PC-3 (cell line): ENCODE results near the gene SVIL. TPM values are rescaled to one million over a fixed set of nuclear protein-coding genes. Genes with fewer than 3 reads are reported as not detected.

Source experiments
- ATAC-seq: fragments of 200-7000 bp; cut with Tn5 transposase; 2 replicates; pipeline ENCODE4 v1.9.1; 2020; ENCODE audit warnings: mild to moderate bottlenecking, moderate library complexity
- BruUV-seq: library from RNA; stranded (reverse); fragments of 400-500 nt; replicated peaks from 2 replicates; lab custom pipeline; 2021; lab: Mats Ljungman, UMichigan
- CTCF ChIA-PET: fragments of 300-600 bp; sonication (Branson Sonifier 250); formaldehyde crosslinking; loops from one replicate; lab custom pipeline; 2022; ENCODE audit warnings: antibody characterized with exemption; lab: Charles Lee
- POLR2A ChIA-PET: fragments of 300-600 bp; sonication (Branson Sonifier 250); formaldehyde crosslinking; loops from one replicate; lab custom pipeline; 2022; ENCODE audit warnings: antibody characterized with exemption; ENCODE audit not compliant: unreplicated experiment; lab: Charles Lee
- DNase-seq: peaks from one replicate; pipeline ENCODE4 v3.0.0-alpha.2; 2015
- H2AFZ ChIP-seq: fragments of 300-600 bp; sonication (generic); 2 replicates; pipeline ENCODE4 v1.6.0; 2016; ENCODE audit warnings: antibody characterized with exemption, low read length
- H3F3A ChIP-seq: fragments of 300-600 bp; sonication (generic); one replicate; pipeline ENCODE4 v1.6.0; 2017; ENCODE audit warnings: antibody characterized with exemption, low read length, control low read depth, mild to moderate bottlenecking; ENCODE audit not compliant: unreplicated experiment
- H3K27ac ChIP-seq: fragments of 300-600 bp; sonication (generic); 2 replicates; pipeline ENCODE4 v1.5.1; 2016; ENCODE audit warnings: mild to moderate bottlenecking, low read length
- H3K27me3 ChIP-seq: fragments of 300-600 bp; sonication (generic); 2 replicates; pipeline ENCODE4 v1.6.1; 2016; ENCODE audit warnings: low read length, mixed read lengths
- H3K36me3 ChIP-seq: fragments of 300-600 bp; sonication (generic); 2 replicates; pipeline ENCODE4 v1.6.1; 2016; ENCODE audit warnings: low read depth, mixed run types, low read length, mixed read lengths
- H3K4me1 ChIP-seq: fragments of 300-600 bp; sonication (generic); 2 replicates; pipeline ENCODE4 v1.5.1; 2016; ENCODE audit warnings: low read length; ENCODE audit not compliant: insufficient read depth
- H3K4me2 ChIP-seq: fragments of 300-600 bp; sonication (generic); 2 replicates; pipeline ENCODE4 v1.6.0; 2016; ENCODE audit warnings: low read length
- H3K4me3 ChIP-seq: fragments of 300-600 bp; sonication (generic); 2 replicates; pipeline ENCODE4 v1.5.1; 2016; ENCODE audit warnings: mild to moderate bottlenecking, low read length, mixed read lengths
- H3K79me2 ChIP-seq: fragments of 300-600 bp; sonication (generic); 2 replicates; pipeline ENCODE4 v1.6.1; 2017; ENCODE audit warnings: low read length, mixed read lengths
- H3K9ac ChIP-seq: fragments of 300-600 bp; sonication (generic); 2 replicates; pipeline ENCODE4 v1.6.0; 2016; ENCODE audit warnings: mild to moderate bottlenecking, low read length
- H3K9me2 ChIP-seq: fragments of 300-600 bp; sonication (generic); replicated peaks from 2 replicates; pipeline ENCODE4 v1.6.1; 2016; ENCODE audit warnings: mixed run types, low read length, mixed read lengths
- H3K9me3 ChIP-seq: fragments of 300-600 bp; sonication (generic); 2 replicates; pipeline ENCODE4 v1.6.1; 2016; ENCODE audit warnings: low read length, mixed read lengths
- H4K20me1 ChIP-seq: fragments of 300-600 bp; sonication (generic); 2 replicates; pipeline ENCODE4 v1.6.1; 2016; ENCODE audit warnings: low read length, mixed read lengths
- CTCF ChIP-seq: fragments of 300-600 bp; sonication (generic); conservative IDR thresholded peaks from 2 replicates; pipeline ENCODE4 v1.5.1; 2017; ENCODE audit warnings: antibody characterized with exemption, low read depth, mild to moderate bottlenecking, low read length
- EZH2 ChIP-seq: fragments of 300-600 bp; sonication (generic); IDR thresholded peaks from one replicate; pipeline ENCODE4 v1.6.1; 2017; ENCODE audit warnings: antibody characterized with exemption, mild to moderate bottlenecking, low read length; ENCODE audit not compliant: unreplicated experiment
- EZH2phosphoT487 ChIP-seq: fragments of 300-600 bp; sonication (generic); IDR thresholded peaks from 2 replicates; pipeline ENCODE4 v1.6.1; 2018; ENCODE audit warnings: mild to moderate bottlenecking, antibody characterized with exemption, low read length, borderline replicate concordance
- intact Hi-C: fragments of 100-400 bp; cut with micrococcal nuclease; formaldehyde crosslinking; loops from 2 replicates; pipeline ENCODE4 v1.9.0; 2023
- total RNA-seq: library from RNA; depleted of rRNA; stranded (reverse); fragments of >200 nt; gene quantifications from 2 replicates; pipeline ENCODE4 v1.2.3, GENCODE V29; 2014

SVIL gene
- total RNA-seq, 1 experiment from 2014 or later, result 19.2 TPM

- POLR2A ChIA-PET, result no interaction called here
- CTCF ChIA-PET, result no interaction called here
Measured at GRCh38 chr10:29666201-29666600, 31.4 kb upstream of the SVIL start.

GRCh38 chr10:29663718-29664117 is 28.9 kb upstream of the SVIL start:
- H3K9me2 ChIP-seq, result no peaks in the 10 kb centered on the region
- no peak overlapping the region for H3K4me3 ChIP-seq
- H3K9ac ChIP-seq, result no peak overlapping the region
- no peak for DNase-seq
- ChIA-PET CTCF (no interaction called here), POLR2A (no interaction called here)
- no peak overlapping the region for H2AFZ ChIP-seq
- TF ChIP-seq CTCF, result no peak
- TF ChIP-seq EZH2phosphoT487, result no peak
- no peak for TF ChIP-seq EZH2
- no peak for ATAC-seq
- intact Hi-C loops, result no loop called here
- H3F3A ChIP-seq, result peaks cover 5% of the 10 kb centered on the region
- H3K27ac ChIP-seq, result no peak overlapping the region
- H3K4me1 ChIP-seq, result peaks cover 35% of the 10 kb centered on the region
- H3K36me3 ChIP-seq, result no peaks in the 10 kb centered on the region
- BruUV-seq, result no TSS peak
- H3K4me2 ChIP-seq, result no peak overlapping the region
- no peaks in the 10 kb centered on the region for H3K9me3 ChIP-seq
- no peaks in the 10 kb centered on the region for H3K27me3 ChIP-seq
- peaks cover 10% of the 10 kb centered on the region; the same call in 1 of the 2 replicates for H3K79me2 ChIP-seq
- no peaks in the 10 kb centered on the region for H4K20me1 ChIP-seq

More at GRCh38 chr10:29666201-29666600, 31.4 kb upstream of the SVIL start:
- H3K27me3 ChIP-seq, result no peaks in the 10 kb centered on the region
- H4K20me1 ChIP-seq, result no peaks in the 10 kb centered on the region
- H3K4me3 ChIP-seq, result no peak overlapping the region
- H3K9ac ChIP-seq, result no peak overlapping the region
- H3K9me2 ChIP-seq, result no peaks in the 10 kb centered on the region
- BruUV-seq, result no TSS peak
- ATAC-seq, result no peak
- no peak for TF ChIP-seq EZH2
- no peak for TF ChIP-seq CTCF
- TF ChIP-seq EZH2phosphoT487, result no peak
- no peak for DNase-seq
- intact Hi-C loops, result no loop called here
- H3F3A ChIP-seq, result no peaks in the 10 kb centered on the region
- H3K9me3 ChIP-seq, result no peaks in the 10 kb centered on the region
- H2AFZ ChIP-seq, result no peak overlapping the region
- peaks cover 25% of the 10 kb centered on the region for H3K4me1 ChIP-seq
- no peak overlapping the region for H3K4me2 ChIP-seq
- H3K79me2 ChIP-seq, result 0 out of 2 replicates have a peak, but pooled peaks cover 4% of the 10 kb centered on the region
- no peaks in the 10 kb centered on the region for H3K36me3 ChIP-seq
- no peak overlapping the region for H3K27ac ChIP-seq
